PC-3 (cell line): ENCODE data around the gene VMO1. TPM values are rescaled to one million over a fixed set of nuclear protein-coding genes. Genes with fewer than 3 reads are reported as not detected.

Experiments
- ATAC-seq: fragments of 200-7000 bp; cut with Tn5 transposase; 2 replicates; pipeline ENCODE4 v1.9.1; 2020; ENCODE audit warnings: mild to moderate bottlenecking, moderate library complexity
- BruUV-seq: library from RNA; stranded (reverse); fragments of 400-500 nt; replicated peaks from 2 replicates; lab custom pipeline; 2021; lab: Mats Ljungman, UMichigan
- CTCF ChIA-PET: fragments of 300-600 bp; sonication (Branson Sonifier 250); formaldehyde crosslinking; loops from one replicate; lab custom pipeline; 2022; ENCODE audit warnings: antibody characterized with exemption; lab: Charles Lee
- POLR2A ChIA-PET: fragments of 300-600 bp; sonication (Branson Sonifier 250); formaldehyde crosslinking; loops from one replicate; lab custom pipeline; 2022; ENCODE audit warnings: antibody characterized with exemption; ENCODE audit not compliant: unreplicated experiment; lab: Charles Lee
- DNase-seq: peaks from one replicate; pipeline ENCODE4 v3.0.0-alpha.2; 2015
- H2AFZ ChIP-seq: fragments of 300-600 bp; sonication (generic); 2 replicates; pipeline ENCODE4 v1.6.0; 2016; ENCODE audit warnings: antibody characterized with exemption, low read length
- H3F3A ChIP-seq: fragments of 300-600 bp; sonication (generic); one replicate; pipeline ENCODE4 v1.6.0; 2017; ENCODE audit warnings: antibody characterized with exemption, low read length, control low read depth, mild to moderate bottlenecking; ENCODE audit not compliant: unreplicated experiment
- H3K27ac ChIP-seq: fragments of 300-600 bp; sonication (generic); 2 replicates; pipeline ENCODE4 v1.5.1; 2016; ENCODE audit warnings: mild to moderate bottlenecking, low read length
- H3K27me3 ChIP-seq: fragments of 300-600 bp; sonication (generic); 2 replicates; pipeline ENCODE4 v1.6.1; 2016; ENCODE audit warnings: low read length, mixed read lengths
- H3K36me3 ChIP-seq: fragments of 300-600 bp; sonication (generic); 2 replicates; pipeline ENCODE4 v1.6.1; 2016; ENCODE audit warnings: low read depth, mixed run types, low read length, mixed read lengths
- H3K4me1 ChIP-seq: fragments of 300-600 bp; sonication (generic); 2 replicates; pipeline ENCODE4 v1.5.1; 2016; ENCODE audit warnings: low read length; ENCODE audit not compliant: insufficient read depth
- H3K4me2 ChIP-seq: fragments of 300-600 bp; sonication (generic); 2 replicates; pipeline ENCODE4 v1.6.0; 2016; ENCODE audit warnings: low read length
- H3K4me3 ChIP-seq: fragments of 300-600 bp; sonication (generic); 2 replicates; pipeline ENCODE4 v1.5.1; 2016; ENCODE audit warnings: mild to moderate bottlenecking, low read length, mixed read lengths
- H3K79me2 ChIP-seq: fragments of 300-600 bp; sonication (generic); 2 replicates; pipeline ENCODE4 v1.6.1; 2017; ENCODE audit warnings: low read length, mixed read lengths
- H3K9ac ChIP-seq: fragments of 300-600 bp; sonication (generic); 2 replicates; pipeline ENCODE4 v1.6.0; 2016; ENCODE audit warnings: mild to moderate bottlenecking, low read length
- H3K9me2 ChIP-seq: fragments of 300-600 bp; sonication (generic); replicated peaks from 2 replicates; pipeline ENCODE4 v1.6.1; 2016; ENCODE audit warnings: mixed run types, low read length, mixed read lengths
- H3K9me3 ChIP-seq: fragments of 300-600 bp; sonication (generic); 2 replicates; pipeline ENCODE4 v1.6.1; 2016; ENCODE audit warnings: low read length, mixed read lengths
- H4K20me1 ChIP-seq: fragments of 300-600 bp; sonication (generic); 2 replicates; pipeline ENCODE4 v1.6.1; 2016; ENCODE audit warnings: low read length, mixed read lengths
- CTCF ChIP-seq: fragments of 300-600 bp; sonication (generic); conservative IDR thresholded peaks from 2 replicates; pipeline ENCODE4 v1.5.1; 2017; ENCODE audit warnings: antibody characterized with exemption, low read depth, mild to moderate bottlenecking, low read length
- EZH2 ChIP-seq: fragments of 300-600 bp; sonication (generic); IDR thresholded peaks from one replicate; pipeline ENCODE4 v1.6.1; 2017; ENCODE audit warnings: antibody characterized with exemption, mild to moderate bottlenecking, low read length; ENCODE audit not compliant: unreplicated experiment
- EZH2phosphoT487 ChIP-seq: fragments of 300-600 bp; sonication (generic); IDR thresholded peaks from 2 replicates; pipeline ENCODE4 v1.6.1; 2018; ENCODE audit warnings: mild to moderate bottlenecking, antibody characterized with exemption, low read length, borderline replicate concordance
- intact Hi-C: fragments of 100-400 bp; cut with micrococcal nuclease; formaldehyde crosslinking; loops from 2 replicates; pipeline ENCODE4 v1.9.0; 2023
- total RNA-seq: library from RNA; depleted of rRNA; stranded (reverse); fragments of >200 nt; gene quantifications from 2 replicates; pipeline ENCODE4 v1.2.3, GENCODE V29; 2014

The VMO1 gene
- total RNA-seq, 1 experiment from 2014 or later = 1.2 TPM

GRCh38 chr17:4788807-4789700 lies 2.9 kb upstream of the VMO1 start, which contains the start of gene GLTPD2:
GLTPD2 (plus strand) TSS chr17:4788964; CDS start chr17:4789012, 48 bp downstream.
- peaks cover 16% of the 10 kb centered on the region for H3K4me1 ChIP-seq
- POLR2A ChIA-PET = no interaction called here
- H3K9me3 ChIP-seq = no peaks in the 10 kb centered on the region
- TSS peak; percentile 38 for BruUV-seq
- peak within 1 kb of the TSS; percentile 91 for H2AFZ ChIP-seq
- peak within 1 kb of the TSS; percentile 95 for H3K4me2 ChIP-seq
- peak within 1 kb of the TSS; percentile 77 for H3K27ac ChIP-seq
- no peaks in the 10 kb centered on the region for H3K36me3 ChIP-seq
- H3F3A ChIP-seq = no peaks in the 10 kb centered on the region
- H3K27me3 ChIP-seq = no peaks in the 10 kb centered on the region
- H3K9me2 ChIP-seq = no peaks in the 10 kb centered on the region
- ATAC-seq = peak; percentile 9
- H3K79me2 ChIP-seq = peaks cover 8% of the 10 kb centered on the region
- peak within 1 kb of the TSS; percentile 89 for H3K4me3 ChIP-seq
- peak within 1 kb of the TSS; percentile 74 for H3K9ac ChIP-seq
- TF ChIP-seq CTCF = no peak
- TF ChIP-seq EZH2 = no peak
- no peak for TF ChIP-seq EZH2phosphoT487
- no peaks in the 10 kb centered on the region for H4K20me1 ChIP-seq
- DNase-seq = no peak
- CTCF ChIA-PET = interaction anchor here (0.6 to 0.9 kb wide), 2 partner anchors 58 to 100 kb away, joined by 3 to 11 read pairs; partner anchors contain the start of gene MED11
- intact Hi-C loops = no loop called here

- H2AFZ ChIP-seq = no peak overlapping the region
- H3F3A ChIP-seq = no peaks in the 10 kb centered on the region
- CTCF ChIA-PET = interaction anchor here (0.9 to 1.0 kb wide), 2 partner anchors 78 to 101 kb away, joined by 3 to 11 read pairs; partner anchors contain the start of gene ARRB2
- H3K4me1 ChIP-seq = peaks cover 16% of the 10 kb centered on the region
- peaks cover 8% of the 10 kb centered on the region for H3K79me2 ChIP-seq
- no peak for ATAC-seq
- intact Hi-C loops = no loop called here
- peak overlapping the region; percentile 74; the same call in 1 of the 2 replicates for H3K9ac ChIP-seq
- no peaks in the 10 kb centered on the region for H3K9me3 ChIP-seq
- POLR2A ChIA-PET = no interaction called here
- no TSS peak for BruUV-seq
- no peaks in the 10 kb centered on the region for H3K9me2 ChIP-seq
- H4K20me1 ChIP-seq = no peaks in the 10 kb centered on the region
- peak overlapping the region; percentile 89 for H3K4me3 ChIP-seq
- DNase-seq = no peak
- H3K27me3 ChIP-seq = no peaks in the 10 kb centered on the region
- no peaks in the 10 kb centered on the region for H3K36me3 ChIP-seq
- TF ChIP-seq EZH2 (no peak), CTCF (no peak), EZH2phosphoT487 (no peak)
- no peak overlapping the region for H3K27ac ChIP-seq
- peak overlapping the region; percentile 95 for H3K4me2 ChIP-seq
Observed at GRCh38 chr17:4788159-4788806, 2.1 kb upstream of the VMO1 start.
